Measurements from ENCODE around the gene CELSR1.

CELSR1 gene

GRCh38 chr22:46580940-46581537 lies 43.6 kb upstream of the CELSR1 start:
- TF ChIP-seq POU6F1 (CRISPR knock-in tag; IDR thresholded peaks at IDR 0.05; ENCODE audit: borderline replicate concordance, low read depth) (no peak), ESRRG (CRISPR knock-in tag; IDR thresholded peaks at IDR 0.05) (no peak), OSR1 (CRISPR knock-in tag; IDR thresholded peaks at IDR 0.05) (no peak), TCF4 (CRISPR knock-in tag; IDR thresholded peaks at IDR 0.05; ENCODE audit: borderline replicate concordance) (no peak)
- TF ChIP-seq, protein P1, sequence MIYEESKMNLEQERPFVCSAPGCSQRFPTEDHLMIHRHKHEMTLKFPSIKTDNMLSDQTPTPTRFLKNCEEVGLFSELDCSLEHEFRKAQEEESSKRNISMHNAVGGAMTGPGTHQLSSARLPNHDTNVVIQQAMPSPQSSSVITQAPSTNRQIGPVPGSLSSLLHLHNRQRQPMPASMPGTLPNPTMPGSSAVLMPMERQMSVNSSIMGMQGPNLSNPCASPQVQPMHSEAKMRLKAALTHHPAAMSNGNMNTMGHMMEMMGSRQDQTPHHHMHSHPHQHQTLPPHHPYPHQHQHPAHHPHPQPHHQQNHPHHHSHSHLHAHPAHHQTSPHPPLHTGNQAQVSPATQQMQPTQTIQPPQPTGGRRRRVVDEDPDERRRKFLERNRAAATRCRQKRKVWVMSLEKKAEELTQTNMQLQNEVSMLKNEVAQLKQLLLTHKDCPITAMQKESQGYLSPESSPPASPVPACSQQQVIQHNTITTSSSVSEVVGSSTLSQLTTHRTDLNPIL (CRISPR knock-in tag; IDR thresholded peaks at IDR 0.05; ENCODE audit: low read depth): no peak
- no peak for ATAC-seq

DNA sequence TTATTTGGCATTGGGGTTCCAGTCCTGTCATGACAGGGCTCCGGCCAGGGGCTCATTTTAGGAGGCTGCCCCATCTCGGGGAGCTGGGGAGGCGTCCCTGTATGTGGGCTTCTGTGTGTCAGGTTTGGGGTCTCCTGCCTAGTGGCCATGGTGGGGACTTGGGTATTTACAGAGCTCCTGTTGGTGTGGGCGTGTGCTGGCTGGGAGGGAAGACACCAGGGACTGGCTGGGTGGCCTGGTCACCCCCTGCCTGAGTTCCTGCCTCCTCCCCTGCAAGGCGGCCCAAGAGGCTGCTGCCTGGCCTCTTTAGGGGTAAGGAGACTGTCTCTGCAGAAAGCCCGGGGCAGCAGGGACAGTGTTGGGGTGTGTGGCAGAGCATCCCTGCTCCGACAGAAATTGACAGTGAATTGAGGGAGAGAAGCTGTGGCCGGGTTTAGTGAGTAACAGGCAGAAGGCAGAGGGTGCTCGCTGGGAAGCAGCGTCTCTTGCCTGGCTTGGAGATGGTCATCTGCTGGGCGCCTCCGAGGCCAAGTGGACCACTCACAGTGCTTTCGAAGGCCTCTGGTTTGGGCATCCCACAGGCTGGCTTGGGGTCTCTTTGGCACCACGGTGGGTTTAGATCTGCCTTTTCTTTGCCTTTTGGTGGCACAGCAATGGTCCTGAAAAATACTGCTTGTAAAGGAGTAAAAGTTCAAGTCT lies 42.5 kb upstream of the CELSR1 start:
- no peak for TF ChIP-seq PPARA (CRISPR knock-in tag; IDR thresholded peaks at IDR 0.05; ENCODE audit: borderline replicate concordance)
- no peak for TF ChIP-seq ISL1 (CRISPR knock-in tag; IDR thresholded peaks at IDR 0.05)
- TF ChIP-seq ZNF8 (CRISPR knock-in tag; IDR thresholded peaks at IDR 0.05): no peak
- TF ChIP-seq CSDC2 (CRISPR knock-in tag; IDR thresholded peaks at IDR 0.05): no peak
- TF ChIP-seq ZFP3 (CRISPR knock-in tag; IDR thresholded peaks at IDR 0.05): no peak
- TF ChIP-seq ZNF70 (CRISPR knock-in tag; IDR thresholded peaks at IDR 0.05): no peak
- no peak for TF ChIP-seq ZFP30 (CRISPR knock-in tag; IDR thresholded peaks at IDR 0.05)
- no peak for TF ChIP-seq RARB (CRISPR knock-in tag; IDR thresholded peaks at IDR 0.05)
- TF ChIP-seq, protein P2, sequence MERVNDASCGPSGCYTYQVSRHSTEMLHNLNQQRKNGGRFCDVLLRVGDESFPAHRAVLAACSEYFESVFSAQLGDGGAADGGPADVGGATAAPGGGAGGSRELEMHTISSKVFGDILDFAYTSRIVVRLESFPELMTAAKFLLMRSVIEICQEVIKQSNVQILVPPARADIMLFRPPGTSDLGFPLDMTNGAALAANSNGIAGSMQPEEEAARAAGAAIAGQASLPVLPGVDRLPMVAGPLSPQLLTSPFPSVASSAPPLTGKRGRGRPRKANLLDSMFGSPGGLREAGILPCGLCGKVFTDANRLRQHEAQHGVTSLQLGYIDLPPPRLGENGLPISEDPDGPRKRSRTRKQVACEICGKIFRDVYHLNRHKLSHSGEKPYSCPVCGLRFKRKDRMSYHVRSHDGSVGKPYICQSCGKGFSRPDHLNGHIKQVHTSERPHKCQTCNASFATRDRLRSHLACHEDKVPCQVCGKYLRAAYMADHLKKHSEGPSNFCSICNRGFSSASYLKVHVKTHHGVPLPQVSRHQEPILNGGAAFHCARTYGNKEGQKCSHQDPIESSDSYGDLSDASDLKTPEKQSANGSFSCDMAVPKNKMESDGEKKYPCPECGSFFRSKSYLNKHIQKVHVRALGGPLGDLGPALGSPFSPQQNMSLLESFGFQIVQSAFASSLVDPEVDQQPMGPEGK (CRISPR knock-in tag; IDR thresholded peaks at IDR 0.05; ENCODE audit: borderline replicate concordance): no peak
- TF ChIP-seq ESRRG (CRISPR knock-in tag; IDR thresholded peaks at IDR 0.05): no peak
- no peak for TF ChIP-seq ARNTL (CRISPR knock-in tag; IDR thresholded peaks at IDR 0.05; ENCODE audit: borderline replicate concordance, low read depth)
- no peak for TF ChIP-seq TCF4 (CRISPR knock-in tag; IDR thresholded peaks at IDR 0.05; ENCODE audit: borderline replicate concordance)
- TF ChIP-seq SNAI2 (CRISPR knock-in tag; IDR thresholded peaks at IDR 0.05): no peak
- no peak for TF ChIP-seq ZNF565 (CRISPR knock-in tag; conservative IDR thresholded peaks at IDR 0.05; ENCODE audit: low read depth)
- TF ChIP-seq POU6F1 (CRISPR knock-in tag; IDR thresholded peaks at IDR 0.05; ENCODE audit: borderline replicate concordance, low read depth): no peak
- no peak for TF ChIP-seq TSHZ2 (CRISPR knock-in tag; IDR thresholded peaks at IDR 0.05)
- no peak for TF ChIP-seq BACH2 (CRISPR knock-in tag; IDR thresholded peaks at IDR 0.05; ENCODE audit: borderline replicate concordance)
- TF ChIP-seq OSR1 (CRISPR knock-in tag; IDR thresholded peaks at IDR 0.05): no peak
- no peak for TF ChIP-seq GLIS3 (CRISPR knock-in tag; IDR thresholded peaks at IDR 0.05)
- no peak for ATAC-seq
